Heart left ventricle (tissue), 13 donors: ENCODE measurements around the gene DGKB.

ENCODE experiments used
- POLR2A ChIP-seq, 2 donors: fragments of 450-650 bp; IDR thresholded peaks; one replicate each; pipeline ENCODE4 v1.6.1; 2017; ENCODE audit warnings: antibody characterized with exemption in 2 of 2, mild to moderate bottlenecking in 2 of 2, moderate library complexity in 2 of 2
- TF ChIP-seq, protein P1 (sequence below), 12 donors: fragments of 200-600 bp; sonication (generic) in 4 of 12; IDR thresholded peaks; one replicate each; pipeline versions ENCODE4 v1.5.0 to v1.8.0; 2018 to 2022; ENCODE audit warnings: antibody characterized with exemption in 12 of 12, mild to moderate bottlenecking in 5 of 12
- donor health status: ischemic (EF 13 %, LVEDD 7.1; RV severe dilation, severe dysfunction).
- donor health status: DM: no; HTN: yes; CAD: no.
- donor health status: DM: no; HTN: no; CAD: no.
- donor health status: ischemic (EF 25% LVEDD 6.9; RV normal size, moderate dysfunction).
- donor health status: ischemic (EF 25% LVEDD 5.7; RV mildly dilated, moderate dysfunction).
- donor health status: ischemic (EF 35%, LVEDD 5.7; RV mildly dilated, moderate dysfunction).
- donor health status: nonischemic (EF 11% LVEDD 7.7; RV severe dilation, severe dysfunction).
- donor health status: DM: yes; HTN: yes; CAD: no.
- donor health status: PGD.
- donor health status: ischemic (EF 29% LVEDD 5.4; RV normal size, mild dysfunction).
- donor health status: nonischemic (EF 23%, LVEDD 6.1; RV moderate dilation, normal function).

DNA sequence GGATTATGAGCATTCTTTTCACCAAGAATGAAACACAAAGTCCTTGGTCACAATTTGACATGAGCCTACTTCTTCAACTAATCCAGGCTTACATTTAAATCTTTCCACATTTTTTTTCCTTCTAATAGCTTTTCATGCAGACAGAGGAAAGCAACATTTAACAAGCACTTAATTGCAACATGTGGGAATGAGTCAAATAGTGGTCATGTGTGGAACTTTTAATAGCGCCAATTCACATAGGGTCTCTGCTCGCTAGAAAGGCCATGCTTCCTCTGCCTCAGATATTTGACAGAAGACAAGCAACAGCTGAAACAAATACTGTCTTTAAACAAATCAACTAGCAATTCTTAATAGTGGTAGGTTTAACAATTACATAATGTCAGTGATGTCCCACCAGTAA is 627.2 kb downstream of the DGKB start:
- TF ChIP-seq, protein P1, sequence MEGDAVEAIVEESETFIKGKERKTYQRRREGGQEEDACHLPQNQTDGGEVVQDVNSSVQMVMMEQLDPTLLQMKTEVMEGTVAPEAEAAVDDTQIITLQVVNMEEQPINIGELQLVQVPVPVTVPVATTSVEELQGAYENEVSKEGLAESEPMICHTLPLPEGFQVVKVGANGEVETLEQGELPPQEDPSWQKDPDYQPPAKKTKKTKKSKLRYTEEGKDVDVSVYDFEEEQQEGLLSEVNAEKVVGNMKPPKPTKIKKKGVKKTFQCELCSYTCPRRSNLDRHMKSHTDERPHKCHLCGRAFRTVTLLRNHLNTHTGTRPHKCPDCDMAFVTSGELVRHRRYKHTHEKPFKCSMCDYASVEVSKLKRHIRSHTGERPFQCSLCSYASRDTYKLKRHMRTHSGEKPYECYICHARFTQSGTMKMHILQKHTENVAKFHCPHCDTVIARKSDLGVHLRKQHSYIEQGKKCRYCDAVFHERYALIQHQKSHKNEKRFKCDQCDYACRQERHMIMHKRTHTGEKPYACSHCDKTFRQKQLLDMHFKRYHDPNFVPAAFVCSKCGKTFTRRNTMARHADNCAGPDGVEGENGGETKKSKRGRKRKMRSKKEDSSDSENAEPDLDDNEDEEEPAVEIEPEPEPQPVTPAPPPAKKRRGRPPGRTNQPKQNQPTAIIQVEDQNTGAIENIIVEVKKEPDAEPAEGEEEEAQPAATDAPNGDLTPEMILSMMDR (IDR thresholded peaks at IDR 0.05) = no peak
- TF ChIP-seq POLR2A (IDR thresholded peaks at IDR 0.05) = no peak
